ENCODE measurements around the gene SMAD5.

- no peak for TF ChIP-seq CTCF (IDR thresholded peaks at IDR 0.05 in 4 of 5, conservative IDR thresholded peaks at IDR 0.05 in 1 of 5)
- no peak for TF ChIP-seq POLR2A (IDR thresholded peaks at IDR 0.05)
Observed at GRCh38 chr5:136213919-136214493, 81.4 kb downstream of the SMAD5 start.
